HEK293 (cell line): Measurements from ENCODE around the gene TRAPPC10.

Experiments used
- EGR2 ChIP-seq: fragments of 450-650 bp; formaldehyde crosslinking; IDR thresholded peaks from 2 replicates; pipeline ENCODE4 v1.5.1; 2016; ENCODE audit warnings: low read depth, missing biosample characterization, missing genetic modification characterization
- KLF7 ChIP-seq: fragments of 450-650 bp; formaldehyde crosslinking; IDR thresholded peaks from 2 replicates; pipeline ENCODE4 v1.5.1; 2016; ENCODE audit warnings: missing biosample characterization, missing genetic modification characterization, borderline replicate concordance
- KLF9 ChIP-seq: fragments of 450-650 bp; formaldehyde crosslinking; IDR thresholded peaks from 2 replicates; pipeline ENCODE4 v1.5.1; 2016; ENCODE audit warnings: missing biosample characterization, missing genetic modification characterization, low read depth
- RBAK ChIP-seq: fragments of 450-650 bp; formaldehyde crosslinking; IDR thresholded peaks from 2 replicates; pipeline ENCODE4 v1.5.1; 2016; ENCODE audit warnings: missing biosample characterization, missing genetic modification characterization
- SP2 ChIP-seq: fragments of 450-650 bp; formaldehyde crosslinking; IDR thresholded peaks from 2 replicates; pipeline ENCODE4 v1.5.1; 2016; ENCODE audit warnings: missing biosample characterization, missing genetic modification characterization
- SP3 ChIP-seq: fragments of 450-650 bp; formaldehyde crosslinking; IDR thresholded peaks from 2 replicates; pipeline ENCODE4 v1.5.1; 2016; ENCODE audit warnings: missing biosample characterization, missing genetic modification characterization
- TSHZ1 ChIP-seq: fragments of 450-650 bp; formaldehyde crosslinking; IDR thresholded peaks from 2 replicates; pipeline ENCODE4 v1.5.1; 2016; ENCODE audit warnings: missing biosample characterization, missing genetic modification characterization, borderline replicate concordance
- YY1 ChIP-seq: fragments of 450-650 bp; formaldehyde crosslinking; IDR thresholded peaks from 2 replicates; pipeline ENCODE4 v1.5.1; 2018; ENCODE audit warnings: missing biosample characterization, missing genetic modification characterization
- ZBTB1 ChIP-seq: fragments of 450-650 bp; formaldehyde crosslinking; IDR thresholded peaks from 2 replicates; pipeline ENCODE4 v1.5.1; 2016; ENCODE audit warnings: missing biosample characterization, missing genetic modification characterization
- ZIC2 ChIP-seq: fragments of 450-650 bp; formaldehyde crosslinking; IDR thresholded peaks from 2 replicates; pipeline ENCODE4 v1.5.1; 2016; ENCODE audit warnings: missing biosample characterization, missing genetic modification characterization
- ZNF10 ChIP-seq: fragments of 450-650 bp; formaldehyde crosslinking; IDR thresholded peaks from 2 replicates; pipeline ENCODE4 v1.5.1; 2017; ENCODE audit warnings: missing biosample characterization, missing genetic modification characterization
- ZNF121 ChIP-seq: fragments of 450-650 bp; formaldehyde crosslinking; IDR thresholded peaks from 2 replicates; pipeline ENCODE4 v1.5.1; 2016; ENCODE audit warnings: missing biosample characterization, missing genetic modification characterization
- ZNF2 ChIP-seq: fragments of 450-650 bp; formaldehyde crosslinking; IDR thresholded peaks from 2 replicates; pipeline ENCODE4 v1.5.1; 2016; ENCODE audit warnings: missing biosample characterization, missing genetic modification characterization
- ZNF341 ChIP-seq: fragments of 450-650 bp; formaldehyde crosslinking; IDR thresholded peaks from 2 replicates; pipeline ENCODE4; 2016; ENCODE audit warnings: low read depth, missing biosample characterization, missing genetic modification characterization
- ZNF398 ChIP-seq: fragments of 450-650 bp; formaldehyde crosslinking; IDR thresholded peaks from 2 replicates; pipeline ENCODE4 v1.5.1; 2017; ENCODE audit warnings: missing biosample characterization, missing genetic modification characterization
- ZNF501 ChIP-seq: fragments of 450-650 bp; formaldehyde crosslinking; IDR thresholded peaks from 2 replicates; pipeline ENCODE4 v1.5.1; 2016; ENCODE audit warnings: missing biosample characterization, missing genetic modification characterization
- ZNF558 ChIP-seq: fragments of 450-650 bp; formaldehyde crosslinking; IDR thresholded peaks from 2 replicates; pipeline ENCODE4 v1.5.1; 2016; ENCODE audit warnings: missing biosample characterization, missing genetic modification characterization
- ZNF561 ChIP-seq: fragments of 450-650 bp; IDR thresholded peaks from 2 replicates; pipeline ENCODE4 v1.5.1; 2018; ENCODE audit warnings: missing biosample characterization, missing genetic modification characterization, borderline replicate concordance
- ZNF596 ChIP-seq: fragments of 450-650 bp; IDR thresholded peaks from 2 replicates; pipeline ENCODE4 v1.5.0; 2018; ENCODE audit warnings: missing biosample characterization, mild to moderate bottlenecking, missing genetic modification characterization, moderate library complexity
- ZNF623 ChIP-seq: fragments of 450-650 bp; formaldehyde crosslinking; IDR thresholded peaks from 2 replicates; pipeline ENCODE4 v1.5.1; 2016; ENCODE audit warnings: missing biosample characterization, missing genetic modification characterization
- ZNF626 ChIP-seq: fragments of 450-650 bp; sonication (Bioruptor Pico); formaldehyde crosslinking; IDR thresholded peaks from 2 replicates; pipeline ENCODE4 v1.5.1; 2018; ENCODE audit warnings: missing biosample characterization, missing genetic modification characterization, inconsistent platforms
- ZNF629 ChIP-seq: fragments of 450-650 bp; formaldehyde crosslinking; IDR thresholded peaks from 2 replicates; pipeline ENCODE4 v1.5.1; 2017; ENCODE audit warnings: missing biosample characterization, missing genetic modification characterization
- ZNF664 ChIP-seq: fragments of 450-650 bp; formaldehyde crosslinking; IDR thresholded peaks from 2 replicates; pipeline ENCODE4 v1.5.1; 2016; ENCODE audit warnings: missing biosample characterization, missing genetic modification characterization
- ZNF692 ChIP-seq: fragments of 450-650 bp; formaldehyde crosslinking; IDR thresholded peaks from 2 replicates; pipeline ENCODE4 v1.5.1; 2016; ENCODE audit warnings: missing biosample characterization, missing genetic modification characterization
- ZNF707 ChIP-seq: fragments of 450-650 bp; formaldehyde crosslinking; IDR thresholded peaks from 2 replicates; pipeline ENCODE4 v1.5.1; 2016; ENCODE audit warnings: missing biosample characterization, missing genetic modification characterization
- TF ChIP-seq, protein P1 (sequence below): fragments of 450-650 bp; formaldehyde crosslinking; conservative IDR thresholded peaks from 2 replicates; pipeline ENCODE4 v1.5.1; 2016; ENCODE audit warnings: low read depth, missing biosample characterization, missing genetic modification characterization

TRAPPC10 gene

DNA sequence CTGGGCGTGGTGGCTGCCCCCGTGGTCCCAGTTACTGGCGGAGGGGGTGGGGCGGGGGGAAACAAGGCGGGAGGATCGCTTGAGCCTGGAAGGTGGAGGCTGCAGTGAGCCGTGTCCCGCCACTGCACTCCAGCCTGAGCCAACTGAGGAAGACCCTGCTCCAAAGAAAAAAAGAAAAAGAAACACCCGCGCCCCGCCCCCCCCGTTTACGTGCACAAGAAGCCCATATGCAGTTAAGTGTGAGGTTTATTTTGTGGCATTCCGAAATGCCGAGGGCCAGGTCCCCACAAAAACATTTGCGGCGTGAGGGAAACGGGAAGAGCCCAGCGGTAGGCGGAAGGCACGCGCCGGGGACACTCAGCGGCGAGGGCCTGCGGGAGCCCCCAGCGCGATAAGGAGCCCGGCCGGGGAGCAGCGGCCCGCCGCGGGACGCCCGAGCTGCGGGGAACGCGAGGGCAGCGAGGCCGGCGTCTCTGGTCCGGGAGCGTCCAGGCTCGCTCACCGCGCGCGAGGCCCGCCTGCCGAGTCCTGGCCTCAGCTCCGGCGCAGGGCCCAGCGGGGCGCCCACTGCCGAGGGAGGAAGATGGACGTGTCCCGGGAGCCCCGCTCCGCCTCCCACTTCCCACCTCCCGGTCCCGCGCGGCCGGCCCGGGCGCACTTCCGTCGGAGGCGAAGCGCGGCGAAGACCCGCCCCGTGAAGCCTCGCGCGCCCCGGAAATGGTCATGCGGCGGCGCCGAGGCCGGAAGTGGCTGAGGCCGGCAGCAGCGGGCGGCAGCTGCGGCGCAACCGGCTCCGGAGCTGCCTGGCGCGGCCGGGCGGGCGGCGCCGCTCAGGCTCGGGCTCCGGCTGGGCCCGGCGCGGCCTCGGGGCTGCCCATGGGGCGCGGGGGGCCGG, at the start of gene TRAPPC10 (continued):
- no peak for TF ChIP-seq ZNF121
- TF ChIP-seq KLF7 (tag by site-specific recombination): peak; percentile 36; the same call in 1 of the 2 replicates
- TF ChIP-seq ZNF2 (tag by site-specific recombination): no peak
- peak; percentile 94; the same call in 1 of the 2 replicates for TF ChIP-seq ZNF561 (tag by site-specific recombination)
- TF ChIP-seq SP2 (tag by site-specific recombination): peak; percentile 84
- peak; percentile 94 for TF ChIP-seq ZIC2 (tag by site-specific recombination)
- TF ChIP-seq KLF9 (tag by site-specific recombination): peak; percentile 75
- peak; percentile 24; the same call in 1 of the 2 replicates for TF ChIP-seq ZNF692
- peak; percentile 57; the same call in 1 of the 2 replicates for TF ChIP-seq ZNF596 (tag by site-specific recombination)
- TF ChIP-seq ZNF10 (tag by site-specific recombination): no peak
- no peak for TF ChIP-seq ZNF623
- TF ChIP-seq ZNF501 (tag by site-specific recombination): no peak
- TF ChIP-seq ZNF664 (tag by site-specific recombination): no peak
- TF ChIP-seq ZNF626 (tag by site-specific recombination): no peak
- no peak for TF ChIP-seq ZNF558 (tag by site-specific recombination)
- TF ChIP-seq TSHZ1 (tag by site-specific recombination): no peak
- TF ChIP-seq RBAK (tag by site-specific recombination): no peak
- peak; percentile 42; the same call in 1 of the 2 replicates for TF ChIP-seq SP3 (tag by site-specific recombination)
- TF ChIP-seq ZNF629 (tag by site-specific recombination): no peak
- TF ChIP-seq, protein P1, sequence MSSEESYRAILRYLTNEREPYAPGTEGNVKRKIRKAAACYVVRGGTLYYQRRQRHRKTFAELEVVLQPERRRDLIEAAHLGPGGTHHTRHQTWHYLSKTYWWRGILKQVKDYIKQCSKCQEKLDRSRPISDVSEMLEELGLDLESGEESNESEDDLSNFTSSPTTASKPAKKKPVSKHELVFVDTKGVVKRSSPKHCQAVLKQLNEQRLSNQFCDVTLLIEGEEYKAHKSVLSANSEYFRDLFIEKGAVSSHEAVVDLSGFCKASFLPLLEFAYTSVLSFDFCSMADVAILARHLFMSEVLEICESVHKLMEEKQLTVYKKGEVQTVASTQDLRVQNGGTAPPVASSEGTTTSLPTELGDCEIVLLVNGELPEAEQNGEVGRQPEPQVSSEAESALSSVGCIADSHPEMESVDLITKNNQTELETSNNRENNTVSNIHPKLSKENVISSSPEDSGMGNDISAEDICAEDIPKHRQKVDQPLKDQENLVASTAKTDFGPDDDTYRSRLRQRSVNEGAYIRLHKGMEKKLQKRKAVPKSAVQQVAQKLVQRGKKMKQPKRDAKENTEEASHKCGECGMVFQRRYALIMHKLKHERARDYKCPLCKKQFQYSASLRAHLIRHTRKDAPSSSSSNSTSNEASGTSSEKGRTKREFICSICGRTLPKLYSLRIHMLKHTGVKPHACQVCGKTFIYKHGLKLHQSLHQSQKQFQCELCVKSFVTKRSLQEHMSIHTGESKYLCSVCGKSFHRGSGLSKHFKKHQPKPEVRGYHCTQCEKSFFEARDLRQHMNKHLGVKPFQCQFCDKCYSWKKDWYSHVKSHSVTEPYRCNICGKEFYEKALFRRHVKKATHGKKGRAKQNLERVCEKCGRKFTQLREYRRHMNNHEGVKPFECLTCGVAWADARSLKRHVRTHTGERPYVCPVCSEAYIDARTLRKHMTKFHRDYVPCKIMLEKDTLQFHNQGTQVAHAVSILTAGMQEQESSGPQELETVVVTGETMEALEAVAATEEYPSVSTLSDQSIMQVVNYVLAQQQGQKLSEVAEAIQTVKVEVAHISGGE (tag by site-specific recombination): peak; percentile 93
- no peak; the same call in 1 of the 2 replicates for TF ChIP-seq YY1 (tag by site-specific recombination)
- TF ChIP-seq ZNF341 (tag by site-specific recombination): peak; percentile 89
- peak; percentile 35; the same call in 1 of the 2 replicates for TF ChIP-seq EGR2 (tag by site-specific recombination)
- peak; percentile 30 for TF ChIP-seq ZNF398 (tag by site-specific recombination)
- TF ChIP-seq ZBTB1 (tag by site-specific recombination): no peak
- no peak for TF ChIP-seq ZNF707
